Measurements from ENCODE around the gene EXOC3.

Gene EXOC3

GRCh38 chr5:426392-426976 is 16.5 kb upstream of the EXOC3 start:
- Histone ChIP-seq H3K36me3 (ENCODE audit: control insufficient read depth, insufficient read depth, low read length) (no peaks in the 10 kb centered on the region), H3K9me3 (ENCODE audit: control insufficient read depth, low read length) (no peaks in the 10 kb centered on the region), H3K4me3 (ENCODE audit: insufficient read depth, low read depth, low read length) (no peak overlapping the region), H3K27me3 (ENCODE audit: control insufficient read depth, insufficient read depth, low read length, poor library complexity, severe bottlenecking) (no peaks in the 10 kb centered on the region), H3K27ac (ENCODE audit: insufficient read depth, low read depth, low read length, poor library complexity, severe bottlenecking) (no peak overlapping the region), H3K4me1 (ENCODE audit: control insufficient read depth, insufficient read depth, low read length) (no peaks in the 10 kb centered on the region)
- WGBS, 2 experiments = 91 to 93% methylated on average over 3 of the region's 3 CpGs

DNA sequence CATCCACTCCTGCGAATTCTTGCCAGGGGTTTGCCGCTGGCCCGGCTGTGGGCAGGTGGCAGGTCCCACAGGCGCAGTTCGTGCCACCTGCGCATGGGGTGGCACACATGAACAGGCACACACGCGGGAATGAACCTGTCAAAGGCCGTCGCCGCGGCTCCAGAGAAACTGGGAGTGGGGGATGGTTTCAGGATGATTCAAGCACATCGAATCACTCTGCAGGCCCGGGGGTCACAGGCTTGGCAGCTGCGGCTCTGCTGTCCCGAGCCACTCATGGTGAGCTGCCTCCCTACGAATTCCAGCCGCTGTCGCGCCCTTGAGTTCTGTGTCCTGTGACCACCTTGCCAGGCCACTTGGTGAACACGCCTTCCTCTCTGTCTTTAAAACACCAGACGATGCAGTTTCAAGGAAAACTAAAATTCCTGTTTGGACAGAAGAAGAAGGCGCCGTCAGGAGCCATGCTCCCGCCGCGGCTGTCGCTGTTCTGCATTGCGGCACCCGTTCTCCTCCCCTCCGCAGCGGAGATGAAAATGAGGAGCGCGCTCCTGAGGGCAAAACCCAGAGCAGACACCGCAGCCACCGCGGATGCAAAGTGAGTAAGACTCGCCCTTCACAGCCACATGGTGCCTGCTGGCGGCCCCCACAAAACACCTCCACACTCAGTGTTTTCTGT is 15.4 kb upstream of the EXOC3 start:
- H3K36me3 ChIP-seq (ENCODE audit: control insufficient read depth, insufficient read depth, low read length) = no peaks in the 10 kb centered on the region
- H3K4me1 ChIP-seq (ENCODE audit: control insufficient read depth, insufficient read depth, low read length) = no peaks in the 10 kb centered on the region
- no peak overlapping the region for H3K4me3 ChIP-seq (ENCODE audit: insufficient read depth, low read depth, low read length)
- no peaks in the 10 kb centered on the region for H3K9me3 ChIP-seq (ENCODE audit: control insufficient read depth, low read length)
- H3K27ac ChIP-seq (ENCODE audit: insufficient read depth, low read depth, low read length, poor library complexity, severe bottlenecking) = no peak overlapping the region
- WGBS, 2 experiments = 95% methylated on average over 39 of the region's 39 CpGs
- H3K27me3 ChIP-seq (ENCODE audit: control insufficient read depth, insufficient read depth, low read length, poor library complexity, severe bottlenecking) = no peaks in the 10 kb centered on the region

- Histone ChIP-seq H3K9me3 (ENCODE audit: control insufficient read depth, low read length) (no peaks in the 10 kb centered on the region), H3K4me1 (ENCODE audit: control insufficient read depth, insufficient read depth, low read length) (no peaks in the 10 kb centered on the region), H3K27ac (ENCODE audit: insufficient read depth, low read depth, low read length, poor library complexity, severe bottlenecking) (no peak overlapping the region), H3K4me3 (ENCODE audit: insufficient read depth, low read depth, low read length) (no peak overlapping the region), H3K27me3 (ENCODE audit: control insufficient read depth, insufficient read depth, low read length, poor library complexity, severe bottlenecking) (no peaks in the 10 kb centered on the region), H3K36me3 (ENCODE audit: control insufficient read depth, insufficient read depth, low read length) (no peaks in the 10 kb centered on the region)
- 95 to 97% methylated on average over 10 to 11 of the region's 11 CpGs for WGBS, 2 experiments
Measured at GRCh38 chr5:428219-428618, 14.8 kb upstream of the EXOC3 start.

GRCh38 chr5:428754-429452 is 14.1 kb upstream of the EXOC3 start:
- no peak overlapping the region for H3K27ac ChIP-seq (ENCODE audit: insufficient read depth, low read depth, low read length, poor library complexity, severe bottlenecking)
- H3K9me3 ChIP-seq (ENCODE audit: control insufficient read depth, low read length) = no peaks in the 10 kb centered on the region
- no peak overlapping the region for H3K4me3 ChIP-seq (ENCODE audit: insufficient read depth, low read depth, low read length)
- no peaks in the 10 kb centered on the region for H3K36me3 ChIP-seq (ENCODE audit: control insufficient read depth, insufficient read depth, low read length)
- no peaks in the 10 kb centered on the region for H3K4me1 ChIP-seq (ENCODE audit: control insufficient read depth, insufficient read depth, low read length)
- H3K27me3 ChIP-seq (ENCODE audit: control insufficient read depth, insufficient read depth, low read length, poor library complexity, severe bottlenecking) = no peaks in the 10 kb centered on the region
- WGBS, 2 experiments = 91 to 92% methylated on average over 22 of the region's 22 CpGs

DNA sequence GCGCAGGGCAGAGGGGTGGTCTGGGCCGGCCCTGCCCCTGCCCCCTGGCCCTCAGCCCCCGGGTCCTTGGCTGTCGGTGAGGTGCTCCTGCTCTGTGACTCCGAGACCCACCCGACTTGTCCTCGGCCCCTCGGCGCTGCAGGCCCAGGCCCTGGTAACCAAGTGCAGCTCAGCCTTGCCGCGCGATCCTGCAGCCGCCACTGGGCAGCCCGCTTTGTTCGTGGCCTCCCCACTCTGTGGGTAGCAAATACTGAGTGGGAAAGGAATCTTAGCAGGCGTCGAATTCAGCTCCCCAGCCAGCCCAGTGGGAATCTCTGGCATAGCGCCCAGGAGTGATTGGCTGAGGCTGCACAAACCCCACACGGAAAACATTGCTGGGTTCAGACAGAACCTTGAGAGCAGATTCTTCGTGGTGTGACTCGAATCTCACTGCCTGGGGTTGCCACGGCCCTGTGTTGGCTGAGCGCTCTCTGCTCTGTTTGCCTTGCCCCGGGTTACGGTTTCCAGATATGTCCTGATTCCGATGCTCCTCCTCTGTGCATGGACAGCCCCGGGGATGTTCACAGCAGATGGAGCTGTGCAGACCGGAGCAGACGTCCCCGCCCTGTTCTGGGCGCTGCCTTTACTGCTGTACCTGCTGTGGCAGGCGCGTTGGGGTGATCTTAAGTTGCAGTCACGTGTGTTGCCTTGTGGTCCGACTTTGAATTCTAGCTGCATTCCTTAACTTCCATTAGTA is 13.4 kb upstream of the EXOC3 start:
- Histone ChIP-seq H3K36me3 (ENCODE audit: control insufficient read depth, insufficient read depth, low read length) (no peaks in the 10 kb centered on the region), H3K4me1 (ENCODE audit: control insufficient read depth, insufficient read depth, low read length) (no peaks in the 10 kb centered on the region), H3K27ac (ENCODE audit: insufficient read depth, low read depth, low read length, poor library complexity, severe bottlenecking) (no peak overlapping the region), H3K4me3 (ENCODE audit: insufficient read depth, low read depth, low read length) (no peak overlapping the region), H3K27me3 (ENCODE audit: control insufficient read depth, insufficient read depth, low read length, poor library complexity, severe bottlenecking) (no peaks in the 10 kb centered on the region), H3K9me3 (ENCODE audit: control insufficient read depth, low read length) (no peaks in the 10 kb centered on the region)
- 94% methylated on average over 35 of the region's 35 CpGs for WGBS, 2 experiments

DNA sequence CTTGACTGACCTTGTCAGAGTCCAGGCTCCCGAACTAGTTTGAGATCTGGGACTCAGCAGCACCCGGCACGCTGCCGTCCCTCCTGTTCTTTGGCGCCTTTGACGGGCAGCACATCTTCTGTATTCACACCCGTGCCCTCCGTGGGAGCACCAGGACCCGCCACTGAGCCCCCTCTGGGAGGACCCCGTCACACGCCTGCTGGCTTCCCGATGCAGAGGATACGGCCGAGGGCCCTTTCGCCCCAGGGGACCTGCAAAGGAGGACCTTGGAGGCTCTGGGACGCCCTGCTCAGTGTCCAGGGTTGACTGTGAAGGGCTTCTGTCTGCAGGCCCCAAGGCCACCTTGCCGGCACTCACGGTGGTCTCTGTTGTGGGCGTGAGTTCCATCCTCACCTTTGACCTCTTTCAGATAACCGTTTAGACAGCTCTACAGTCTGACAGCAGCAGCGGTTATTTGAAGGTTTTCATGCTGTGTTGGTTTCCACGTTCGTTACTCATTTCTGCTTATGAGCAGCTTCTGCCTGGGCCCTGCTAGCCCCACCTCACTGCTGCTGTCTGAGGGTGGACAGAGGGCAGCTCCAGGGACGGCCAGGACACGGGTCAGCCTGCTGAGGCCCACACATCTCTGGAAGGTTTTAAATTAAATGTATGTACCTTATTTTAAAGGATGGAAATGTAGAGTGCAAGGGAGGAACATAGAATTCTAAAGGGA is 12.6 kb upstream of the EXOC3 start:
- no peak overlapping the region for H3K27ac ChIP-seq (ENCODE audit: insufficient read depth, low read depth, low read length, poor library complexity, severe bottlenecking)
- 92% methylated on average over 25 of the region's 25 CpGs for WGBS, 2 experiments

DNA sequence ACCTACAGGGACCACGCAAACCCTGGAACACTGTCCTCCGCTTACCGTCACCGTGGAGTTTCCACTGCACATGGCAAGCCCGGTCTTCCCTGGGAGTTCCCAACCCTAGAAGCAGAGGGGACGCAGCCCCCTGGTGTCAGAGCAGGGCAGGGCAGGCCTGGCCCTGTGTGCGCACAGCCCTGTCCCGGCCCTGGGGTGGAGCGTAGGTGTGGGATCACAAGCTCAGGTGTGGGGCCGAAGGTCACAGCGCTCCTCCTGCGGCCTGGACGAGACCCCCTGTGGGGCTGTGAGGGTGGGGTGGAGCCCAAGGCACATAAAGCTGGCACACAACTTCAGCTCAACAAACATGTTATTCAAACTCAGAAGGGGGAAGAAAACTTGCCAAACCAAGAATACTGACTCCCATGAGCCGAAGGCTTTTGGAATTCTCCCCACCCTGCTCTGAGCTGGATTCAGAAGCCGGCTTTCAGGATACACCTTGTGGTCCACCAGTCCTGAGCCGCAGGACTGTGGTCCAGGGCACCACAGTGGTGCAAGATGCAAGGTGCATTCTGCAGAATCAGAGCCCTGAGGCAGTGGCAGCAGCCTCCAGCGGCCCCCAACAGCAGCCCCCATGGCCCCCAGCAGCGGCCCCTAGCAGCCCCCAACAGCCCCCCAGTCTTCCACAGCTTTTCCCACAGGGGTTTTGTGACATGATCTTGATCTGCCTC is 11.8 kb upstream of the EXOC3 start:
- H3K4me3 ChIP-seq (ENCODE audit: insufficient read depth, low read depth, low read length) = no peak overlapping the region
- H3K4me1 ChIP-seq (ENCODE audit: control insufficient read depth, insufficient read depth, low read length) = no peaks in the 10 kb centered on the region
- no peaks in the 10 kb centered on the region for H3K36me3 ChIP-seq (ENCODE audit: control insufficient read depth, insufficient read depth, low read length)
- no peaks in the 10 kb centered on the region for H3K27me3 ChIP-seq (ENCODE audit: control insufficient read depth, insufficient read depth, low read length, poor library complexity, severe bottlenecking)
- 53 to 63% methylated on average over 18 of the region's 18 CpGs for WGBS, 2 experiments
- H3K9me3 ChIP-seq (ENCODE audit: control insufficient read depth, low read length) = no peaks in the 10 kb centered on the region
- H3K27ac ChIP-seq (ENCODE audit: insufficient read depth, low read depth, low read length, poor library complexity, severe bottlenecking) = no peak overlapping the region

More for the DNA sequence above, 12.6 kb upstream of the EXOC3 start:
- H3K9me3 ChIP-seq (ENCODE audit: control insufficient read depth, low read length) = no peaks in the 10 kb centered on the region
- no peaks in the 10 kb centered on the region for H3K27me3 ChIP-seq (ENCODE audit: control insufficient read depth, insufficient read depth, low read length, poor library complexity, severe bottlenecking)
- no peak overlapping the region for H3K4me3 ChIP-seq (ENCODE audit: insufficient read depth, low read depth, low read length)
- no peaks in the 10 kb centered on the region for H3K36me3 ChIP-seq (ENCODE audit: control insufficient read depth, insufficient read depth, low read length)
- no peaks in the 10 kb centered on the region for H3K4me1 ChIP-seq (ENCODE audit: control insufficient read depth, insufficient read depth, low read length)

GRCh38 chr5:431711-432050 is 11.3 kb upstream of the EXOC3 start:
- Histone ChIP-seq H3K27ac (ENCODE audit: insufficient read depth, low read depth, low read length, poor library complexity, severe bottlenecking) (no peak overlapping the region), H3K4me3 (ENCODE audit: insufficient read depth, low read depth, low read length) (no peak overlapping the region), H3K4me1 (ENCODE audit: control insufficient read depth, insufficient read depth, low read length) (no peaks in the 10 kb centered on the region), H3K27me3 (ENCODE audit: control insufficient read depth, insufficient read depth, low read length, poor library complexity, severe bottlenecking) (no peaks in the 10 kb centered on the region), H3K9me3 (ENCODE audit: control insufficient read depth, low read length) (no peaks in the 10 kb centered on the region), H3K36me3 (ENCODE audit: control insufficient read depth, insufficient read depth, low read length) (no peaks in the 10 kb centered on the region)
- WGBS, 2 experiments = 94 to 95% methylated on average over 4 of the region's 4 CpGs

GRCh38 chr5:432201-432927 is 10.6 kb upstream of the EXOC3 start:
- Histone ChIP-seq H3K4me1 (ENCODE audit: control insufficient read depth, insufficient read depth, low read length) (no peaks in the 10 kb centered on the region), H3K36me3 (ENCODE audit: control insufficient read depth, insufficient read depth, low read length) (no peaks in the 10 kb centered on the region), H3K4me3 (ENCODE audit: insufficient read depth, low read depth, low read length) (no peak overlapping the region), H3K9me3 (ENCODE audit: control insufficient read depth, low read length) (no peaks in the 10 kb centered on the region), H3K27ac (ENCODE audit: insufficient read depth, low read depth, low read length, poor library complexity, severe bottlenecking) (no peak overlapping the region), H3K27me3 (ENCODE audit: control insufficient read depth, insufficient read depth, low read length, poor library complexity, severe bottlenecking) (no peaks in the 10 kb centered on the region)
- 89% methylated on average over 18 of the region's 18 CpGs for WGBS, 2 experiments

Measured in ectodermal cell (in vitro differentiated cells).